ENCODE measurements around the gene ANO6.
"Not testable (repeated sequence)": the region's sequence is repeated elsewhere in the genome, so short reads cannot be mapped to it uniquely, and the experiment has no call there.

Gene ANO6

DNA sequence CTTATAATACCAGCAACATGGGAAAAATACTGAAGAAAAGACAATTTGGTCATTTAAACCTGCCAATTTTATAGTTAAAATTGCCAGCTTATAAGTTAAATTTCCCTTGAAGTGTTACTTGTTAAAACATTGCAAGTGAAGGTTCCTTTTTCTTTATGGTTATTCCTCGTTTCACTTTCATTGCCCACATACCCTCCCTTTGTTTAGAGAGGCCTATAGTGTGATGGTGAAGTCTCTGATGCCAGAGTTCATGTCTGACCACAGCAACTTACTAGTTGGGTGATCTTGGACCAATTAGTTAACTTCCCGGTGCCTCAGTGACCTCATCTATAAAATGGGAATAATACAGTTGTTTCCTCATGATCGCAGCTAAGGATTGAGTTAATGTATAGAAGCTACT, 173.5 kb downstream of the ANO6 start:
- TF ChIP-seq CTCF (IDR thresholded peaks at IDR 0.05; ENCODE audit: borderline replicate concordance, control extremely low read depth, extremely low read depth, insufficient read depth, missing control alignments) = no peak
- no peak for DNase-seq (ENCODE audit: low spot score)
- in situ Hi-C loops (cut with MboI; ENCODE audit: low sequenced_read_pairs, unreplicated experiment) = loop anchor here (25.0 kb wide), 1 partner anchor 98 kb away; no protein-coding TSS in a partner anchor

DNA sequence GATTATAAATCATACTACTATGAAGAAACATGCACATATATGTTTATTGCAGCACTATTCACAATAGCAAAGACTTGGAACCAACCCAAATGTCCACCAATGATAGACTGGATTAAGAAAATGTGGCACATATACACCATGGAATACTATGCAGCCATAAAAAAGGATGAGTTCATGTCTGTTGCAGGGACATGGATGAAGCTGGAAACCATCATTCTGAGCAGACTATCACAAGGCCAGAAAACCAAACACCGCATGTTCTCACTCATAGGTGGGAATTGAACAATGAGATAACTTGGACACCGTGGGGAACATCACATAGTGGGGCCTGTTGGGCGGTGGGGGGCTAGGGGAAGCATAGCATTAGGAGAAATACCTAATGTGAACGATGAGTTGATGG, 181.6 kb downstream of the ANO6 start:
- DNase-seq (ENCODE audit: low spot score) = not testable (repeated sequence)
- in situ Hi-C loops (cut with MboI; ENCODE audit: low sequenced_read_pairs, unreplicated experiment) = loop anchor here (25.0 kb wide), 1 partner anchor 90 kb away; no protein-coding TSS in a partner anchor

GRCh38 chr12:45398552-45398951, 182.7 kb downstream of the ANO6 start:
- in situ Hi-C loops (cut with MboI; ENCODE audit: low sequenced_read_pairs, unreplicated experiment) = loop anchor here (25.0 kb wide), 1 partner anchor 89 kb away; no protein-coding TSS in a partner anchor
- no peak for DNase-seq (ENCODE audit: low spot score)
- TF ChIP-seq CTCF (IDR thresholded peaks at IDR 0.05; ENCODE audit: borderline replicate concordance, control extremely low read depth, extremely low read depth, insufficient read depth, missing control alignments) = no peak

DNA sequence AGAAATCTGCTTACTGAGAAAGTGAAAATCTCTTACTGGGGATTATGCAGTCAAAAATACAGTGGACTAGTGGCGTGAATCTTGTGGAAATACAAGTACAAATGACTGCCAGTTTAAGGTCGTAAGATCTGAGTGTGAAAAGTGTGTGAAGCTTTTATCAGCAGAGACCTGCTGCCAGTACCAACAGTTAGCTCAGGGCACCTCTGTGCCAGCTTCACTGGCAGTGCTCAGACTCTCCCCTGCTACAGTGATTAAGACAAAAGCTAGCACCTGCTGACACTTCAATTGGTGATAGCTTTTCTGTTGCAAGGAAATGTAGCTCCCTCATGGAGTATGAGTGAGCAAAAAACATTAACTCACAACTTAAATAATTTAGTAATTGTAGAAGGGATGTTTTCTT, 185.1 kb downstream of the ANO6 start:
- DNase-seq (ENCODE audit: low spot score) = no peak
- no peak for TF ChIP-seq CTCF (IDR thresholded peaks at IDR 0.05; ENCODE audit: borderline replicate concordance, control extremely low read depth, extremely low read depth, insufficient read depth, missing control alignments)

GRCh38 chr12:45402288-45402687, 186.4 kb downstream of the ANO6 start:
- in situ Hi-C loops (cut with MboI; ENCODE audit: low sequenced_read_pairs, unreplicated experiment) = no loop called here
- TF ChIP-seq CTCF (IDR thresholded peaks at IDR 0.05; ENCODE audit: borderline replicate concordance, control extremely low read depth, extremely low read depth, insufficient read depth, missing control alignments) = no peak
- DNase-seq (ENCODE audit: low spot score) = no peak

More for the DNA sequence above, 185.1 kb downstream of the ANO6 start:
- in situ Hi-C loops (cut with MboI; ENCODE audit: low sequenced_read_pairs, unreplicated experiment) = no loop called here

DNA sequence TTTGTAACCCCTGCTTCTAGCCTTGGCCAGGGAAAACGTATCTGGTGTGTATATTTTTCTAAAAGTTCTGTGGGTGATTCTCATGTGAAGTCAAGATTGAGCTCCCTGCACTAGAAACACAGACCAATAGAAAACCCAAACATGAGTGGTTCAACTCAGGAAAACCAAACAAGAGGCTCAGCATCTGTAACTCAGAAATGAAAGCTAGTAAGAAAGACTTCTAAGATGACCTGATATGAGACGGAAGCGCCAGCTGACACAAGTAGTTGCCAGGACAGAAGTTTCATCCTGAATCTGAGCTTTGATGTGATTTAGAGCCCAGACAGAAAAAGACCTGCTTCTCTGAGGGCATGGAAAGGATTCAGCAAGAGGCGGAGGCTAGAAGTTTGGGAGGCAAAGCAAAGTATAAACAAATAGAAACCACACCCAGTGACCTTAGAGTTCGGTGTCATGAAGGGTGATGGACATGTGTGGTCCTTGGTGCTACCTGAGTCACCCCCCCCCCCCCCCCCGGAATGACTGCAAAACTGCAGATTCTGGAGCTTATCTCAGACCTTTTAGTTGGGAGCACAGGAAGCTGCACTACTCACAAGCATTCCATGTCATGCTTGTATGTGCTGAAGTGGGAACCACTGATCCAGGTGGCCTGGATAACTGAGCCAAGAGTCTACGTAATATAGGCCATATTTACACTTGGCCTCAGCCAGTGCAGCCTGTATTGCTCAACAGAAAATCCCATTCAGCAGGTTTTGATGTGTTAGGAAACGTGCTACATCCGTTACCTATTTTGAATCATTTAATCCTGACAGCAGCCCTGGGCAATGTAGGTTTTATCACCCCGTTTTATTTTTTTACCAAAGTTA, 191.3 kb downstream of the ANO6 start:
- DNase-seq (ENCODE audit: low spot score) = no peak
- TF ChIP-seq CTCF (IDR thresholded peaks at IDR 0.05; ENCODE audit: borderline replicate concordance, control extremely low read depth, extremely low read depth, insufficient read depth, missing control alignments) = no peak
- in situ Hi-C loops (cut with MboI; ENCODE audit: low sequenced_read_pairs, unreplicated experiment) = no loop called here

DNA sequence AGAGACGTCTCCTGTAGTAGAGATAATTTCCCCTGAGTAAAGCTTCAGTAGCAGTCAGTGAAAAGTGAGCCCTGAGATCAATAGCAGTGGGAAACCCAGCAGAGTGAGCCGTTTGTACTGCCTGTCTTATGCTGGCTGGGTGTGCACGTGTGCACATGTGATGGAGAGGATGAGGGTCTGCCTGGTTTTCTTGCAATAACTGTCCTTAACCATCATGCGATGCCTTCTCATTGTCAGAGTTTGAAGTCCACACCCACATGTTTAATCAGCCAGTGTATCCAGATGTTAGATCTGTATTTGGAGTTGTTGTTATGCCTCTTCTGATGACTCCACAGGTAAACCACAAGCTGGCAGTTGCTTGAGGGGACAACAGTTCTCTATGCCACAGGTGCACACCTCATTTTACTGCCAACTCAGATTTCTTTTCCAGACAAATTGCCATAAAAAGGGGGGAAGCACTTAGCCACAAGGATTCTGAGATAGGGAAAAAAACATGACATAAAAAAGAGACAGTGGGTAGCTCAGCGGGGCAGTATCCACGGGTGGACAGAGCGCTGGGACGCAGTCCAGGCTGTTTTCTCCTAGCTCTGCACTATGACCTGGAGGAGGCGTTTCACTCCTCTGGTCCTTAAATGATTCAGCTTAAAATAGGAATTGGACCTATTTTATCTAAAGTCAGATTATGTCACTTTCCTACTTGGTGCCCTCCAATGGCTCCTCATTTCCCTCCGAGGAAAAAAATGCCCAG, 192.3 kb downstream of the ANO6 start:
- in situ Hi-C loops (cut with MboI; ENCODE audit: low sequenced_read_pairs, unreplicated experiment) = no loop called here

More for the DNA sequence above, 192.3 kb downstream of the ANO6 start:
- no peak for TF ChIP-seq CTCF (IDR thresholded peaks at IDR 0.05; ENCODE audit: borderline replicate concordance, control extremely low read depth, extremely low read depth, insufficient read depth, missing control alignments)
- no peak for DNase-seq (ENCODE audit: low spot score)
